ENCODE measurements around the gene ADD3.
"Not testable (repeated sequence)": the region's sequence is repeated elsewhere in the genome, so short reads cannot be mapped to it uniquely, and the experiment has no call there.

Gene ADD3

GRCh38 chr10:110110338-110110737 is 102.6 kb downstream of the ADD3 start:
- no peak for TF ChIP-seq CTCF (IDR thresholded peaks at IDR 0.05)
- Mint-ChIP-seq H3K27ac (no peak overlapping the region), H3K4me1 (no peaks in the 10 kb centered on the region), H3K36me3 (ENCODE audit: low read depth) (peaks cover 40% of the 10 kb centered on the region), H3K27me3 (ENCODE audit: low read depth, poor library complexity) (no peaks in the 10 kb centered on the region), H3K9me3 (no peaks in the 10 kb centered on the region), H3K4me3 (no peak overlapping the region)
- no peak for DNase-seq

- H3K36me3 Mint-ChIP-seq (ENCODE audit: low read depth), result peaks cover 67% of the 10 kb centered on the region
- H3K4me3 Mint-ChIP-seq, result no peak overlapping the region
- no peak for DNase-seq
- no peaks in the 10 kb centered on the region for H3K27me3 Mint-ChIP-seq (ENCODE audit: low read depth, poor library complexity)
- H3K4me1 Mint-ChIP-seq, result no peaks in the 10 kb centered on the region
- no peaks in the 10 kb centered on the region for H3K9me3 Mint-ChIP-seq
- H3K27ac Mint-ChIP-seq, result peak overlapping the region; percentile 34
- no peak for TF ChIP-seq CTCF (IDR thresholded peaks at IDR 0.05)
Observed at GRCh38 chr10:110113670-110114337, 106.0 kb downstream of the ADD3 start.

GRCh38 chr10:110114668-110115067 is 106.9 kb downstream of the ADD3 start:
- H3K27me3 Mint-ChIP-seq (ENCODE audit: low read depth, poor library complexity); DNase-seq; H3K4me1 Mint-ChIP-seq; H3K27ac Mint-ChIP-seq; H3K4me3 Mint-ChIP-seq; H3K9me3 Mint-ChIP-seq: not testable (repeated sequence)
- peaks cover 74% of the 10 kb centered on the region for H3K36me3 Mint-ChIP-seq (ENCODE audit: low read depth)

GRCh38 chr10:110115784-110116520 is 108.2 kb downstream of the ADD3 start:
- DNase-seq, result no peak
- Mint-ChIP-seq H3K4me3 (no peak overlapping the region), H3K27ac (no peak overlapping the region), H3K36me3 (ENCODE audit: low read depth) (peaks cover 76% of the 10 kb centered on the region), H3K4me1 (no peaks in the 10 kb centered on the region), H3K27me3 (ENCODE audit: low read depth, poor library complexity) (no peaks in the 10 kb centered on the region), H3K9me3 (peaks cover 3% of the 10 kb centered on the region)
- no peak for TF ChIP-seq CTCF (IDR thresholded peaks at IDR 0.05)

- H3K36me3 Mint-ChIP-seq (ENCODE audit: low read depth), result peaks cover 84% of the 10 kb centered on the region
- H3K4me3 Mint-ChIP-seq, result no peak overlapping the region
- peak overlapping the region; percentile 45 for H3K27ac Mint-ChIP-seq
- peaks cover 3% of the 10 kb centered on the region for H3K9me3 Mint-ChIP-seq
- no peaks in the 10 kb centered on the region for H3K27me3 Mint-ChIP-seq (ENCODE audit: low read depth, poor library complexity)
- no peaks in the 10 kb centered on the region for H3K4me1 Mint-ChIP-seq
- no peak for TF ChIP-seq CTCF (IDR thresholded peaks at IDR 0.05)
- DNase-seq, result no peak
Observed at GRCh38 chr10:110118891-110119621, 111.3 kb downstream of the ADD3 start.

- Mint-ChIP-seq H3K27me3 (ENCODE audit: low read depth, poor library complexity) (no peaks in the 10 kb centered on the region), H3K36me3 (ENCODE audit: low read depth) (peaks cover 79% of the 10 kb centered on the region), H3K4me3 (no peak overlapping the region), H3K9me3 (peaks cover 3% of the 10 kb centered on the region), H3K4me1 (no peaks in the 10 kb centered on the region), H3K27ac (no peak overlapping the region)
- DNase-seq, result no peak
- no peak for TF ChIP-seq CTCF (IDR thresholded peaks at IDR 0.05)
Observed at GRCh38 chr10:110123594-110123993, 115.8 kb downstream of the ADD3 start.

Measured in nephron progenitor cell (in vitro differentiated cells).